H1 (cell line): ENCODE results near the gene CIBAR2. TPM values are rescaled to one million over a fixed set of nuclear protein-coding genes. Genes with fewer than 3 reads are reported as not detected.

Experiments used
- CTCF ChIA-PET: fragments of 300-600 bp; sonication (Branson Sonifier 250); formaldehyde crosslinking; loops from one replicate; lab custom pipeline; 2021; ENCODE audit not compliant: partially characterized antibody; lab: Charles Lee
- POLR2A ChIA-PET: fragments of 300-600 bp; sonication (Branson Sonifier 250); formaldehyde crosslinking; loops from one replicate; lab custom pipeline; 2021; ENCODE audit warnings: inconsistent platforms; ENCODE audit not compliant: partially characterized antibody; lab: Charles Lee
- DNase-seq, 2 experiments: peaks; one replicate each; pipeline versions ENCODE4 v3.0.0 to v3.0.0-alpha.2; 2010 to 2022; ENCODE audit warnings: low spot score in 2 of 2, low read depth in 1 of 2, mixed read lengths in 1 of 2
- FAIRE-seq: peaks from 2 replicates; lab custom pipeline; 2011; peaks lifted over from hg19 to GRCh38; lab: Jason Lieb, UNC
- H2AFZ ChIP-seq: 2 replicates; pipeline ENCODE4 v1.8.1; 2012; ENCODE audit warnings: low read length, inconsistent platforms
- H2AK5ac ChIP-seq: 2 replicates; pipeline ENCODE4 v1.6.1; 2013; ENCODE audit warnings: low read depth, low read length
- H2BK120ac ChIP-seq: replicated peaks from 2 replicates; pipeline ENCODE3; 2013; ENCODE audit warnings: low read depth, low read length, inconsistent platforms
- H2BK12ac ChIP-seq: 2 replicates; pipeline ENCODE4 v1.6.1; 2013; ENCODE audit warnings: low read depth, low read length
- H2BK15ac ChIP-seq: 2 replicates; pipeline ENCODE4 v1.6.1; 2013; ENCODE audit warnings: low read length
- H2BK20ac ChIP-seq: 2 replicates; pipeline ENCODE4 v1.6.1; 2013; ENCODE audit warnings: low read length
- H2BK5ac ChIP-seq: 2 replicates; pipeline ENCODE4 v1.6.1; 2013; ENCODE audit warnings: low read depth, low read length
- H3K14ac ChIP-seq: 2 replicates; pipeline ENCODE4 v1.6.1; 2013; ENCODE audit warnings: inconsistent platforms; ENCODE audit not compliant: insufficient read length
- H3K18ac ChIP-seq: 2 replicates; pipeline ENCODE4 v1.6.1; 2013; ENCODE audit warnings: low read length; ENCODE audit errors: extremely low read depth
- H3K23ac ChIP-seq: 2 replicates; pipeline ENCODE4 v1.6.1; 2013; ENCODE audit warnings: inconsistent platforms; ENCODE audit not compliant: insufficient read length
- H3K23me2 ChIP-seq: 2 replicates; pipeline ENCODE4 v1.6.1; 2013; ENCODE audit warnings: low read depth, low read length
- H3K27ac ChIP-seq: 2 replicates; pipeline ENCODE4 v1.6.1; 2011; ENCODE audit warnings: low read depth, low read length, inconsistent platforms
- H3K27me3 ChIP-seq, 4 experiments: replicated peaks in 1 of 4; 1 replicate in 1 of 4; 2 replicates in 3 of 4; pipeline versions ENCODE4 v1.6.1 to v1.8.1; 2011 to 2013; ENCODE audit warnings: low read length in 3 of 4, mild to moderate bottlenecking in 3 of 4, inconsistent platforms in 2 of 4, mixed read lengths in 2 of 4, moderate library complexity in 1 of 4; ENCODE audit not compliant: control insufficient read depth in 3 of 4, insufficient read depth in 3 of 4; ENCODE audit errors: extremely low read depth in 1 of 4
- H3K36me3 ChIP-seq, 4 experiments: 2 replicates each; pipeline versions ENCODE4 v1.6.1 to v1.8.1; 2011 to 2013; ENCODE audit warnings: mild to moderate bottlenecking in 4 of 4, low read length in 3 of 4, moderate library complexity in 2 of 4, control low read depth in 1 of 4, inconsistent platforms in 1 of 4; ENCODE audit not compliant: insufficient read depth in 4 of 4, control insufficient read depth in 2 of 4
- H3K4ac ChIP-seq: replicated peaks from 2 replicates; pipeline ENCODE3; 2013; ENCODE audit warnings: low read length, low read depth, mixed read lengths, inconsistent platforms; ENCODE audit not compliant: insufficient read length
- H3K4me1 ChIP-seq, 4 experiments: replicated peaks in 1 of 4; 1 replicate in 1 of 4; 2 replicates in 3 of 4; pipeline versions ENCODE4 v1.6.1 to v1.8.1; 2011 to 2013; ENCODE audit warnings: low read length in 3 of 4, inconsistent platforms in 2 of 4, mixed read lengths in 1 of 4; ENCODE audit not compliant: insufficient read depth in 4 of 4, control insufficient read depth in 3 of 4
- H3K4me2 ChIP-seq, 2 experiments: 2 replicates each; pipeline versions ENCODE4 v1.6.1 to v1.8.1; 2011 to 2013; ENCODE audit warnings: low read depth in 2 of 2, low read length in 2 of 2, control low read depth in 1 of 2, inconsistent platforms in 1 of 2, mild to moderate bottlenecking in 1 of 2; ENCODE audit not compliant: insufficient read depth in 1 of 2
- H3K4me3 ChIP-seq, 4 experiments: fragments of 200-600, 300-600 bp in 1 of 4; sonication (generic), shearing (Covaris generic), sonication (Bioruptor Twin) in 1 of 4; 2 replicates each; pipeline versions ENCODE4 v1.5.1 to v1.8.1; 2011 to 2016; ENCODE audit warnings: low read length in 4 of 4, low read depth in 3 of 4, control low read depth in 2 of 4, inconsistent platforms in 2 of 4, mild to moderate bottlenecking in 2 of 4, mixed read lengths in 1 of 4, moderate library complexity in 1 of 4; ENCODE audit not compliant: insufficient read depth in 2 of 4; ENCODE audit errors: extremely low read depth in 1 of 4
- H3K56ac ChIP-seq: replicated peaks from 2 replicates; pipeline ENCODE3; 2013; ENCODE audit warnings: low read depth, mild to moderate bottlenecking, mixed read lengths, low read length, inconsistent platforms; ENCODE audit not compliant: insufficient read length
- H3K79me1 ChIP-seq: 2 replicates; pipeline ENCODE4 v1.6.1; 2013; ENCODE audit warnings: low read depth, low read length, control low read depth
- H3K79me2 ChIP-seq, 2 experiments: 2 replicates each; pipeline versions ENCODE4 v1.6.1 to v1.8.1; 2012 to 2013; ENCODE audit warnings: low read length in 2 of 2, mild to moderate bottlenecking in 2 of 2, inconsistent platforms in 1 of 2; ENCODE audit not compliant: insufficient read depth in 2 of 2, control insufficient read depth in 1 of 2
- H3K9ac ChIP-seq, 4 experiments: replicated peaks in 1 of 4; 1 replicate in 1 of 4; 2 replicates in 3 of 4; pipeline versions ENCODE4 v1.6.1 to v1.8.1; 2011 to 2013; ENCODE audit warnings: low read depth in 3 of 4, low read length in 3 of 4, control low read depth in 2 of 4, mild to moderate bottlenecking in 2 of 4, moderate library complexity in 2 of 4, inconsistent platforms in 1 of 4; ENCODE audit errors: extremely low read depth in 1 of 4
- H3K9me3 ChIP-seq, 2 experiments: 2 replicates each; pipeline versions ENCODE4 v1.6.1 to v1.8.1; 2012 to 2013; ENCODE audit warnings: mild to moderate bottlenecking in 2 of 2, moderate library complexity in 2 of 2, control low read depth in 1 of 2, inconsistent platforms in 1 of 2, low read depth in 1 of 2, low read length in 1 of 2, mixed read lengths in 1 of 2; ENCODE audit not compliant: insufficient read depth in 2 of 2
- H4K20me1 ChIP-seq, 2 experiments: replicated peaks in 1 of 2; 2 replicates each; pipeline versions ENCODE3 to v1.8.1; 2011 to 2013; ENCODE audit warnings: inconsistent platforms in 2 of 2, low read length in 2 of 2, mild to moderate bottlenecking in 1 of 2; ENCODE audit not compliant: insufficient read depth in 2 of 2, control insufficient read depth in 1 of 2
- H4K5ac ChIP-seq: 2 replicates; pipeline ENCODE4 v1.6.1; 2013; ENCODE audit warnings: low read length, low read depth, mixed read lengths, inconsistent platforms; ENCODE audit not compliant: insufficient read length
- H4K8ac ChIP-seq: 2 replicates; pipeline ENCODE4 v1.8.0; 2013; ENCODE audit warnings: mild to moderate bottlenecking, moderate library complexity, low read length, inconsistent platforms; ENCODE audit not compliant: insufficient read depth; ENCODE audit errors: extremely low read depth
- H4K91ac ChIP-seq: replicated peaks from 2 replicates; pipeline ENCODE3; 2013; ENCODE audit warnings: low read length, mixed read lengths, inconsistent platforms; ENCODE audit not compliant: insufficient read length
- CBX5 ChIP-seq: fragments of 300-800, 300-1000 bp; sonication (generic); IDR thresholded peaks from 2 replicates; pipeline ENCODE4 v1.7.1; 2016; ENCODE audit warnings: antibody characterized with exemption, low read length, low read depth
- GTF2F1 ChIP-seq: IDR thresholded peaks from 2 replicates; pipeline ENCODE4 v1.6.1; 2012; ENCODE audit warnings: low read depth, low read length, improper control_type of control experiment, borderline replicate concordance
- SIX5 ChIP-seq: IDR thresholded peaks from 2 replicates; pipeline ENCODE4 v1.6.1; 2011; ENCODE audit warnings: mild to moderate bottlenecking, low read depth, low read length
- SUZ12 ChIP-seq: fragments of 200-600 bp; sonication (generic); IDR thresholded peaks from 2 replicates; pipeline ENCODE4 v1.6.1; 2012; ENCODE audit warnings: mild to moderate bottlenecking, inconsistent platforms, low read length, moderate library complexity, mixed read lengths
- TAF1 ChIP-seq: IDR thresholded peaks from 2 replicates; pipeline ENCODE4 v1.6.1; 2011; ENCODE audit warnings: mild to moderate bottlenecking, low read depth, low read length
- YY1 ChIP-seq: IDR thresholded peaks from 2 replicates; pipeline ENCODE4 v1.6.1; 2011; ENCODE audit warnings: low read depth, mild to moderate bottlenecking, low read length
- WGBS, 2 experiments: shearing (Covaris generic) in 1 of 2; methylation state at CpG; one replicate each; pipeline versions ENCODE4 v1.1.6 to v1.1.7; 2013 to 2015; ENCODE audit warnings: low lambda C conversion rate in 2 of 2, mixed read lengths in 2 of 2, inconsistent platforms in 1 of 2, low coverage in 1 of 2, missing lambda C conversion rate in 1 of 2; ENCODE audit not compliant: insufficient replicate concordance in 2 of 2, insufficient coverage in 1 of 2, insufficient read length in 1 of 2; ENCODE audit errors: extremely low coverage in 1 of 2, missing lambda C conversion rate in 1 of 2; 5-methylcytosine and 5-hydroxymethylcytosine counted together
- polyA plus RNA-seq, 7 experiments: library from polyadenylated mRNA; depleted of rRNA in 3 of 7; stranded (reverse) in 5 of 7; unstranded in 2 of 7; fragments of >200 nt in 5 of 7; fragments of 200-250 nt in 2 of 7; gene quantifications; 1 replicate in 5 of 7; 2 replicates in 1 of 7; 4 replicates in 1 of 7; pipeline versions ENCODE4 v1.2.1 to v1.2.3, GENCODE V29; 2011 to 2013; ENCODE audit warnings: missing spikeins in 2 of 7, mixed read lengths in 2 of 7
- total RNA-seq: library from RNA; stranded (reverse); fragmentation: NEBNext Ultra II Directional; extraction: Animal tissue kit (Norgen Biotek cat#: 25700); gene quantifications from 2 replicates; pipeline ENCODE4 v1.2.1, GENCODE V29; 2021
- TF ChIP-seq, protein P1 (sequence below), 3 experiments: IDR thresholded peaks; 1 replicate in 2 of 3; 2 replicates in 1 of 3; pipeline versions ENCODE4 v1.5.1 to v1.6.1; 2011; ENCODE audit warnings: low read length in 3 of 3, mild to moderate bottlenecking in 3 of 3, inconsistent platforms in 2 of 3, low read depth in 1 of 3, moderate library complexity in 1 of 3; ENCODE audit not compliant: insufficient read depth in 1 of 3; ENCODE audit errors: control extremely low read depth in 1 of 3

CIBAR2 gene
- total and polyA plus RNA-seq, 2 of the 8 experiments (the other 6 are each of a cell fraction or from before 2014, with no cell fraction given), result 0.18 TPM; not detected in 1

DNA sequence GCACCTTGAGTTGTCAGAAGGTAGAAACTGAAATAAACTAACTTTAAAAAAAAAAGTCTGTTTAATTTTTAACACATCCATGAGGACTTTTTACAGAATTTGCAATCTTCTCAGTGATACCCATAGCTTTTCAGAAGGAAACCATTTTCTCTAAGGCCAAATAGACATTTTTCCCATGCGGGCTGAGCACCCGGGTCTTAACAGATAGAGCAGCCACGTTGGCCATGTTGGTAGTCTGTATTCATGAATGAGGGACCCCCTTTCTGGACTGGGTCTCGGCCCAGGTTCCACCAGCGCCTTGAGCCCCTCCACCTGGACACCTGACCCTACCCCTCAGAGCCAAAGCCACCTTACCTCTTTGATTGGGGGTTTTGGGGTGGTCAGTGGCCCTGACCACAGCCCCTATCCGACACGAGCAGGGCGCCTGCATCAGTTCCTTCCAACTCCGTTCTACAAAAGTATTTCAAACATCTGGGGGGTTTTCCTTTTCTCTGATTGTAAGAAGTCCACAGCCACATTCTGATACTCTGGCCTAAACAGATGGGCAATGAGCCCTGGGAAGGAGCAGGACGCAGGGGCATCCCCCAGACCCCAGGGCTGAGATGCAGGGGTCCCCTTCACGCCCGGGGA, 18.0 kb downstream of the CIBAR2 start:
- 91% methylated on average over 12 of the region's 12 CpGs; no CpG with 5 or more reads in 1 of the 2 experiments for WGBS, 2 experiments
- no peak overlapping the region for H4K5ac ChIP-seq
- no peak overlapping the region for H2BK15ac ChIP-seq
- CTCF ChIA-PET, result interaction anchor here (1.2 to 3.0 kb wide), 4 partner anchors 8 to 354 kb away, joined by 5 to 18 read pairs (median 8); no protein-coding TSS in a partner anchor
- no peak overlapping the region for H2AK5ac ChIP-seq
- no peak overlapping the region for H3K14ac ChIP-seq
- H3K79me1 ChIP-seq, result no peaks in the 10 kb centered on the region
- POLR2A ChIA-PET, result no interaction called here
- H2BK20ac ChIP-seq, result no peak overlapping the region
- DNase-seq, result no peak
- H4K20me1 ChIP-seq, result no peaks in the 10 kb centered on the region
- H3K4ac ChIP-seq, result no peak overlapping the region
- TF ChIP-seq SUZ12, result no peak
- no peak for TF ChIP-seq SIX5
- no peak for TF ChIP-seq CBX5
- TF ChIP-seq, protein P1, sequence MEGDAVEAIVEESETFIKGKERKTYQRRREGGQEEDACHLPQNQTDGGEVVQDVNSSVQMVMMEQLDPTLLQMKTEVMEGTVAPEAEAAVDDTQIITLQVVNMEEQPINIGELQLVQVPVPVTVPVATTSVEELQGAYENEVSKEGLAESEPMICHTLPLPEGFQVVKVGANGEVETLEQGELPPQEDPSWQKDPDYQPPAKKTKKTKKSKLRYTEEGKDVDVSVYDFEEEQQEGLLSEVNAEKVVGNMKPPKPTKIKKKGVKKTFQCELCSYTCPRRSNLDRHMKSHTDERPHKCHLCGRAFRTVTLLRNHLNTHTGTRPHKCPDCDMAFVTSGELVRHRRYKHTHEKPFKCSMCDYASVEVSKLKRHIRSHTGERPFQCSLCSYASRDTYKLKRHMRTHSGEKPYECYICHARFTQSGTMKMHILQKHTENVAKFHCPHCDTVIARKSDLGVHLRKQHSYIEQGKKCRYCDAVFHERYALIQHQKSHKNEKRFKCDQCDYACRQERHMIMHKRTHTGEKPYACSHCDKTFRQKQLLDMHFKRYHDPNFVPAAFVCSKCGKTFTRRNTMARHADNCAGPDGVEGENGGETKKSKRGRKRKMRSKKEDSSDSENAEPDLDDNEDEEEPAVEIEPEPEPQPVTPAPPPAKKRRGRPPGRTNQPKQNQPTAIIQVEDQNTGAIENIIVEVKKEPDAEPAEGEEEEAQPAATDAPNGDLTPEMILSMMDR (IDR thresholded peaks at IDR 0.05; ENCODE audit: control extremely low read depth in 1 of 3, insufficient read depth in 1 of 3, low read depth in 1 of 3, low read length in 3 of 3), result no peak
- no peak for TF ChIP-seq YY1
- TF ChIP-seq TAF1, result no peak
- no peak for TF ChIP-seq GTF2F1
- TF ChIP-seq, all 59 proteins: peak for 0
- Histone ChIP-seq H3K4me1 (no peaks in the 10 kb centered on the region), H3K56ac (no peak overlapping the region), H3K9ac (no peak overlapping the region), H3K18ac (no peak overlapping the region), H3K9me3 (no peaks in the 10 kb centered on the region), H3K79me2 (no peaks in the 10 kb centered on the region), H2BK12ac (no peak overlapping the region), H2BK5ac (no peak overlapping the region), H3K23ac (no peak overlapping the region), H3K36me3 (no peaks in the 10 kb centered on the region), H3K27me3 (peaks cover 0 to 4% (median 0%) of the 10 kb centered on the region in 4 experiments; a peak in 1 of 7 replicates), H3K4me2 (no peak overlapping the region), H2BK120ac (no peak overlapping the region), H3K27ac (no peak overlapping the region), H4K91ac (no peak overlapping the region), H3K4me3 (no peak overlapping the region), H4K8ac (no peak overlapping the region), H2AFZ (no peak overlapping the region), H3K23me2 (no peaks in the 10 kb centered on the region)
- FAIRE-seq, result no peak
